HFF-Myc (cell line): ENCODE measurements around the gene NSD2.

Experiments used
- DNase-seq: peaks from one replicate; pipeline ENCODE4 v3.0.0-alpha.2; 2011; ENCODE audit warnings: low read depth; ENCODE audit errors: extremely low read depth
- H3K4me3 ChIP-seq: replicated peaks from 2 replicates; pipeline ENCODE4 v1.5.1; 2011; ENCODE audit warnings: low read depth, mild to moderate bottlenecking, control low read depth, low read length
- CTCF ChIP-seq: IDR thresholded peaks from 2 replicates; pipeline ENCODE4 v1.5.1; 2012; ENCODE audit warnings: mild to moderate bottlenecking, low read depth, low read length, control low read depth; ENCODE audit errors: missing control alignments

NSD2 gene

GRCh38 chr4:1882850-1883271 is 11.7 kb downstream of the NSD2 start:
- DNase-seq, result no peak
- no peak for TF ChIP-seq CTCF
- no peak overlapping the region for H3K4me3 ChIP-seq

GRCh38 chr4:1883583-1883982 is 12.4 kb downstream of the NSD2 start:
- no peak for DNase-seq
- TF ChIP-seq CTCF, result no peak
- H3K4me3 ChIP-seq, result no peak overlapping the region

- TF ChIP-seq CTCF, result no peak
- no peak overlapping the region for H3K4me3 ChIP-seq
These were observed 14.2 kb downstream of the NSD2 start for GRCh38 chr4:1885414-1885813.

GRCh38 chr4:1887052-1887451 is 15.9 kb downstream of the NSD2 start:
- TF ChIP-seq CTCF, result no peak
- DNase-seq, result no peak
- H3K4me3 ChIP-seq, result no peak overlapping the region

More at GRCh38 chr4:1885414-1885813, 14.2 kb downstream of the NSD2 start:
- DNase-seq, result no peak

GRCh38 chr4:1890979-1891570 is 19.9 kb downstream of the NSD2 start:
- TF ChIP-seq CTCF, result no peak
- no peak overlapping the region for H3K4me3 ChIP-seq
- no peak for DNase-seq

GRCh38 chr4:1895971-1896657 is 24.9 kb downstream of the NSD2 start:
- TF ChIP-seq CTCF, result no peak
- DNase-seq, result no peak
- no peak overlapping the region for H3K4me3 ChIP-seq

GRCh38 chr4:1896658-1896991 is 25.4 kb downstream of the NSD2 start:
- H3K4me3 ChIP-seq, result no peak overlapping the region
- no peak for DNase-seq
- no peak for TF ChIP-seq CTCF
